HepG2 (cell line): ENCODE results near the gene USP9X.

Source experiments
- CREB1 ChIP-seq, 2 experiments: fragments of 450-650 bp in 1 of 2; IDR thresholded peaks; 2 replicates each; pipeline ENCODE4 v1.6.1; 2016 to 2017; ENCODE audit warnings: control low read depth in 1 of 2, mild to moderate bottlenecking in 1 of 2, missing compliant biosample characterization in 1 of 2, missing genetic modification characterization in 1 of 2
- EZH2 ChIP-seq: conservative IDR thresholded peaks from 2 replicates; pipeline ENCODE4 v1.6.1; 2012; ENCODE audit warnings: mild to moderate bottlenecking, low read depth, low read length, moderate library complexity
- FOXP1 ChIP-seq, 2 experiments: fragments of 450-650 bp in 1 of 2; IDR thresholded peaks; 2 replicates each; pipeline ENCODE4 v1.6.1; 2017 to 2018; ENCODE audit warnings: antibody characterized with exemption in 1 of 2
- MXI1 ChIP-seq: IDR thresholded peaks from 3 replicates; pipeline ENCODE4 v1.6.1; 2012; ENCODE audit warnings: low read depth, low read length, inconsistent platforms, borderline replicate concordance
- TCF12 ChIP-seq, 2 experiments: fragments of 450-650 bp in 1 of 2; sonication (generic) in 1 of 2; formaldehyde crosslinking in 1 of 2; IDR thresholded peaks; 2 replicates each; pipeline versions ENCODE4 v1.6.1 to v1.8.0; 2017 to 2022; ENCODE audit warnings: antibody characterized with exemption in 1 of 2, mild to moderate bottlenecking in 1 of 2, missing genetic modification reagents in 1 of 2, moderate library complexity in 1 of 2
- YEATS2 ChIP-seq: sonication (generic); formaldehyde crosslinking; IDR thresholded peaks from 2 replicates; pipeline ENCODE4 v1.4.0; 2020; ENCODE audit warnings: missing genetic modification reagents, borderline replicate concordance

GRCh38 chrX:41092776-41093175 is 7.5 kb downstream of the USP9X start:
- TF ChIP-seq TCF12 (IDR thresholded peaks at IDR 0.05) (no peak), TCF12 (CRISPR knock-in tag; IDR thresholded peaks at IDR 0.05) (no peak), CREB1 (IDR thresholded peaks at IDR 0.05) (no peak), CREB1 (CRISPR knock-in tag; IDR thresholded peaks at IDR 0.05) (no peak), EZH2 (no peak), MXI1 (no peak), FOXP1 (IDR thresholded peaks at IDR 0.05) (no peak), FOXP1 (CRISPR knock-in tag; IDR thresholded peaks at IDR 0.05) (no peak), YEATS2 (no peak)
